Peyer's patch (tissue), 4 donors: ENCODE data around the gene PLP1. TPM values are rescaled to one million over a fixed set of nuclear protein-coding genes. Genes with fewer than 3 reads are reported as not detected.
A peak's percentile ranks its signal among the peaks of the same experiment; 100 is the strongest.

Experiments
- DNase-seq, 3 donors: peaks; one replicate each; pipeline ENCODE4 v3.0.0-alpha.2; 2017 to 2019
- H3K27ac ChIP-seq, 4 donors: fragments of 200-600 bp; sonication (generic); one replicate each; pipeline ENCODE4 v1.5.1; 2016 to 2019
- H3K27me3 ChIP-seq, 2 donors: fragments of 200-600 bp; sonication (generic); one replicate each; pipeline ENCODE4 v1.5.1; 2019
- H3K36me3 ChIP-seq, 3 donors: fragments of 200-600 bp; sonication (generic); one replicate each; pipeline ENCODE4 v1.5.1; 2016 to 2019
- H3K4me1 ChIP-seq, 4 donors: fragments of 200-600 bp; sonication (generic); one replicate each; pipeline ENCODE4 v1.5.1; 2016 to 2019
- H3K4me3 ChIP-seq, 4 donors: fragments of 200-600 bp; sonication (generic); 1 replicate in 3 of 4; 2 replicates in 1 of 4; pipeline ENCODE4 v1.5.1; 2016 to 2019; ENCODE audit warnings: mild to moderate bottlenecking in 1 of 4
- H3K9me3 ChIP-seq, 4 donors: fragments of 200-600 bp; sonication (generic); one replicate each; pipeline ENCODE4 v1.5.1; 2016 to 2019; ENCODE audit warnings: mild to moderate bottlenecking in 1 of 4
- CTCF ChIP-seq, 6 experiments: fragments of 450-650 bp in 4 of 6; fragments of 200-600 bp in 2 of 6; sonication (generic) in 1 of 6; IDR thresholded peaks; one replicate each; pipeline ENCODE4 v1.5.1; 2017 to 2019; ENCODE audit warnings: antibody characterized with exemption in 6 of 6, mild to moderate bottlenecking in 3 of 6, moderate library complexity in 1 of 6
- POLR2A ChIP-seq, 2 donors: fragments of 450-650 bp; IDR thresholded peaks; one replicate each; pipeline ENCODE4 v1.5.1; 2017; ENCODE audit warnings: antibody characterized with exemption in 2 of 2, mild to moderate bottlenecking in 2 of 2, moderate library complexity in 2 of 2
- total RNA-seq, 4 donors: library from RNA; depleted of rRNA; stranded (reverse); fragments of >200 nt; gene quantifications; one replicate each; pipeline ENCODE4 v1.1.0, GENCODE V29; 2016

The PLP1 gene
- total RNA-seq, 4 donors from 2014 or later: 1.6 to 12.4 (median 3.1) TPM

- no peaks in the 10 kb centered on the region for H3K4me1 ChIP-seq
- no peaks in the 10 kb centered on the region for H3K9me3 ChIP-seq
- H3K4me3 ChIP-seq: peak within 1 kb of the TSS; percentile 45 to 68 (median 56)
- DNase-seq: peak; percentile 54 to 82 (median 56)
- TF ChIP-seq CTCF (IDR thresholded peaks at IDR 0.05) (no peak), POLR2A (IDR thresholded peaks at IDR 0.05) (no peak)
- H3K27ac ChIP-seq: peak within 1 kb of the TSS; percentile 27 to 62 (median 30)
- no peaks in the 10 kb centered on the region for H3K27me3 ChIP-seq
- H3K36me3 ChIP-seq: no peaks in the 10 kb centered on the region
These were observed 55.3 kb downstream of the PLP1 start, which contains the start of gene RAB9B for GRCh38 chrX:103831803-103832544. Gene RAB9B, minus strand, starts transcription at chrX:103832257. Its CDS starts 6,473 bp downstream, at chrX:103825784.

GRCh38 chrX:103839404-103839803, 62.8 kb downstream of the PLP1 start:
- TF ChIP-seq POLR2A (IDR thresholded peaks at IDR 0.05) (no peak), CTCF (IDR thresholded peaks at IDR 0.05) (no peak)
- no peak overlapping the region for H3K27ac ChIP-seq
- DNase-seq: no peak

More at GRCh38 chrX:103839404-103839803, 62.8 kb downstream of the PLP1 start:
- Histone ChIP-seq H3K36me3 (no peaks in the 10 kb centered on the region), H3K9me3 (no peaks in the 10 kb centered on the region), H3K4me1 (no peaks in the 10 kb centered on the region), H3K4me3 (no peak overlapping the region), H3K27me3 (no peaks in the 10 kb centered on the region)

Other genes with a start within 250 kb of the PLP1 start
- gene TCEAL4, start 191.3 kb upstream of the PLP1 start, total RNA-seq: 10 to 100 TPM; 11.5 to 94.9 (median 18.8) TPM
- 1 to 10 TPM; 3.2 to 9.9 (median 4.8) TPM for gene TCEAL3, start 168.9 kb upstream of the PLP1 start, total RNA-seq
- gene TCEAL1, start 147.9 kb upstream of the PLP1 start, total RNA-seq: 10 to 100 TPM; 21.2 to 38.8 (median 31.4) TPM
- gene MORF4L2, start 90.1 kb upstream of the PLP1 start, total RNA-seq: 100 to 1,000 TPM; 113 to 280 (median 168) TPM
- not detected for gene TMEM31, start 65.9 kb upstream of the PLP1 start, total RNA-seq
- 1 to 10 TPM in 2 of 4 donors, under 1 TPM in 1, not detected in 1; 0.35 to 1.2 (median 1.0) TPM for gene RAB9B, start 55.4 kb downstream of the PLP1 start, total RNA-seq
- 1 to 10 TPM in 2 of 4 donors, under 1 TPM in 1, not detected in 1; 0.54 to 9.1 (median 1.0) TPM for gene TMSB15B, start 185.8 kb downstream of the PLP1 start, total RNA-seq
- not detected for gene H2BW1, start 236.9 kb downstream of the PLP1 start, total RNA-seq